ENCODE data around the gene CENPW.

GRCh38 chr6:126344181-126344580, 4.3 kb downstream of the CENPW start:
- TF ChIP-seq, protein P1, sequence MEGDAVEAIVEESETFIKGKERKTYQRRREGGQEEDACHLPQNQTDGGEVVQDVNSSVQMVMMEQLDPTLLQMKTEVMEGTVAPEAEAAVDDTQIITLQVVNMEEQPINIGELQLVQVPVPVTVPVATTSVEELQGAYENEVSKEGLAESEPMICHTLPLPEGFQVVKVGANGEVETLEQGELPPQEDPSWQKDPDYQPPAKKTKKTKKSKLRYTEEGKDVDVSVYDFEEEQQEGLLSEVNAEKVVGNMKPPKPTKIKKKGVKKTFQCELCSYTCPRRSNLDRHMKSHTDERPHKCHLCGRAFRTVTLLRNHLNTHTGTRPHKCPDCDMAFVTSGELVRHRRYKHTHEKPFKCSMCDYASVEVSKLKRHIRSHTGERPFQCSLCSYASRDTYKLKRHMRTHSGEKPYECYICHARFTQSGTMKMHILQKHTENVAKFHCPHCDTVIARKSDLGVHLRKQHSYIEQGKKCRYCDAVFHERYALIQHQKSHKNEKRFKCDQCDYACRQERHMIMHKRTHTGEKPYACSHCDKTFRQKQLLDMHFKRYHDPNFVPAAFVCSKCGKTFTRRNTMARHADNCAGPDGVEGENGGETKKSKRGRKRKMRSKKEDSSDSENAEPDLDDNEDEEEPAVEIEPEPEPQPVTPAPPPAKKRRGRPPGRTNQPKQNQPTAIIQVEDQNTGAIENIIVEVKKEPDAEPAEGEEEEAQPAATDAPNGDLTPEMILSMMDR (IDR thresholded peaks at IDR 0.05 in 2 of 3, conservative IDR thresholded peaks at IDR 0.05 in 1 of 3; ENCODE audit: borderline replicate concordance in 1 of 3, insufficient read depth in 1 of 3, low read depth in 2 of 3, low read length in 2 of 3), result no peak
- no peak for TF ChIP-seq ELF1 (IDR thresholded peaks at IDR 0.05; ENCODE audit: borderline replicate concordance, low read depth)
- TF ChIP-seq POLR2A (IDR thresholded peaks at IDR 0.05; ENCODE audit: borderline replicate concordance, extremely low read depth, insufficient read depth, insufficient read length), result no peak
- TF ChIP-seq EZH2 (IDR thresholded peaks at IDR 0.05), result no peak
- TF ChIP-seq ZBTB33 (IDR thresholded peaks at IDR 0.05; ENCODE audit: extremely low read depth, insufficient replicate concordance, low read length), result no peak
- no peak for TF ChIP-seq SIN3A (IDR thresholded peaks at IDR 0.05; ENCODE audit: low read depth)
- TF ChIP-seq CEBPB (IDR thresholded peaks at IDR 0.05; ENCODE audit: low read depth), result no peak
- TF ChIP-seq TCF7L2 (IDR thresholded peaks at IDR 0.05; ENCODE audit: borderline replicate concordance, extremely low read depth, insufficient read depth, insufficient read length), result no peak
- no peak for TF ChIP-seq RAD21 (IDR thresholded peaks at IDR 0.05; ENCODE audit: low read depth)
- no peak for TF ChIP-seq CBX3 (IDR thresholded peaks at IDR 0.05; ENCODE audit: low read depth)
- TF ChIP-seq POLR2AphosphoS5 (IDR thresholded peaks at IDR 0.05; ENCODE audit: low read depth, low read length), result no peak
